WTC11 (cell line): ENCODE results near the gene WWOX. TPM values are rescaled to one million over a fixed set of nuclear protein-coding genes. Genes with fewer than 3 reads are reported as not detected.

Experiments
- ATAC-seq: fragments of 200-7000 bp; cut with Tn5 transposase; 2 replicates; pipeline ENCODE4 v1.10.0; 2021; ENCODE audit warnings: mild to moderate bottlenecking, moderate library complexity
- CTCF ChIA-PET: fragments of 300-600 bp; sonication (Branson Sonifier 250); formaldehyde crosslinking; loops from one replicate; lab custom pipeline; 2021; ENCODE audit warnings: antibody characterized with exemption; lab: Charles Lee
- POLR2A ChIA-PET: fragments of 350-600 bp; sonication (Branson Sonifier 250); formaldehyde crosslinking; loops from one replicate; lab custom pipeline; 2021; ENCODE audit warnings: antibody characterized with exemption; lab: Charles Lee
- DNase-seq: peaks from one replicate; pipeline ENCODE4 v3.0.0; 2021; ENCODE audit warnings: low spot score
- H3K27ac Mint-ChIP-seq: 2 replicates; pipeline ENCODE4 v1.8.0; 2021; ENCODE audit warnings: mixed read lengths
- H3K27me3 Mint-ChIP-seq: 2 replicates; pipeline ENCODE4 v1.8.0; 2021; ENCODE audit warnings: low read depth, mild to moderate bottlenecking, moderate library complexity, mixed read lengths
- H3K36me3 Mint-ChIP-seq: 2 replicates; pipeline ENCODE4 v1.8.0; 2021; ENCODE audit warnings: mixed read lengths
- H3K4me1 Mint-ChIP-seq: 2 replicates; pipeline ENCODE4 v1.8.0; 2022; ENCODE audit warnings: mixed read lengths
- H3K4me3 Mint-ChIP-seq: 2 replicates; pipeline ENCODE4 v1.8.0; 2021; ENCODE audit warnings: mild to moderate bottlenecking, moderate library complexity, mixed read lengths
- H3K9me3 Mint-ChIP-seq: 2 replicates; pipeline ENCODE4 v1.8.0; 2021; ENCODE audit warnings: mixed read lengths
- AFF4 ChIP-seq: sonication (generic); formaldehyde crosslinking; IDR thresholded peaks from 2 replicates; pipeline ENCODE4 v1.8.1; 2023; ENCODE audit warnings: mild to moderate bottlenecking, missing genetic modification reagents, borderline replicate concordance
- ATF3 ChIP-seq: sonication (generic); formaldehyde crosslinking; conservative IDR thresholded peaks from 2 replicates; pipeline ENCODE4 v1.8.1; 2022; ENCODE audit warnings: mild to moderate bottlenecking, missing genetic modification reagents
- CBFB ChIP-seq: sonication (generic); formaldehyde crosslinking; IDR thresholded peaks from 2 replicates; pipeline ENCODE4 v1.8.1; 2022; ENCODE audit warnings: mild to moderate bottlenecking, low read depth, missing genetic modification reagents
- CREB1 ChIP-seq: sonication (generic); formaldehyde crosslinking; IDR thresholded peaks from 2 replicates; pipeline ENCODE4 v1.8.0; 2023; ENCODE audit warnings: mild to moderate bottlenecking, missing genetic modification reagents
- EMX1 ChIP-seq: fragments of 250-450 bp; sonication (Bioruptor Pico); IDR thresholded peaks from 2 replicates; pipeline ENCODE4 v1.8.0; 2021; ENCODE audit warnings: mild to moderate bottlenecking
- ERG ChIP-seq: fragments of 250-450 bp; sonication (Bioruptor Pico); IDR thresholded peaks from 2 replicates; pipeline ENCODE4 v1.8.0; 2021; ENCODE audit warnings: mild to moderate bottlenecking
- ETV6 ChIP-seq: sonication (generic); formaldehyde crosslinking; IDR thresholded peaks from 2 replicates; pipeline ENCODE4 v1.8.1; 2022; ENCODE audit warnings: mild to moderate bottlenecking, missing genetic modification reagents
- FOXJ3 ChIP-seq: sonication (generic); formaldehyde crosslinking; IDR thresholded peaks from 2 replicates; pipeline ENCODE4 v1.9.0; 2021; ENCODE audit warnings: missing genetic modification reagents, mild to moderate bottlenecking, borderline replicate concordance
- FOXP4 ChIP-seq: sonication (generic); formaldehyde crosslinking; IDR thresholded peaks from 2 replicates; pipeline ENCODE4 v1.8.0; 2022; ENCODE audit warnings: mild to moderate bottlenecking, missing genetic modification reagents
- HMGA2 ChIP-seq: fragments of 250-450 bp; sonication (Bioruptor Pico); IDR thresholded peaks from 2 replicates; pipeline ENCODE4 v1.4.0; 2021; ENCODE audit warnings: mild to moderate bottlenecking, moderate library complexity
- IRF2 ChIP-seq: sonication (generic); formaldehyde crosslinking; IDR thresholded peaks from 2 replicates; pipeline ENCODE4 v1.8.0; 2022; ENCODE audit warnings: low read depth, missing genetic modification reagents, borderline replicate concordance
- MYBL2 ChIP-seq: sonication (generic); formaldehyde crosslinking; IDR thresholded peaks from 2 replicates; pipeline ENCODE4 v1.8.1; 2023; ENCODE audit warnings: mild to moderate bottlenecking, moderate library complexity, missing genetic modification reagents
- OVOL2 ChIP-seq: fragments of 250-450 bp; sonication (Bioruptor Pico); IDR thresholded peaks from 2 replicates; pipeline ENCODE4 v1.9.0; 2021; ENCODE audit warnings: mild to moderate bottlenecking, borderline replicate concordance
- RELA ChIP-seq: sonication (generic); formaldehyde crosslinking; IDR thresholded peaks from 2 replicates; pipeline ENCODE4 v1.8.1; 2022; ENCODE audit warnings: missing genetic modification reagents, mild to moderate bottlenecking, borderline replicate concordance
- RORB ChIP-seq: fragments of 250-450 bp; sonication (Bioruptor Pico); IDR thresholded peaks from 2 replicates; pipeline ENCODE4 v1.9.0; 2021; ENCODE audit warnings: mild to moderate bottlenecking
- SOX15 ChIP-seq: fragments of 250-450 bp; sonication (Bioruptor Pico); IDR thresholded peaks from 2 replicates; pipeline ENCODE4 v1.9.0; 2021; ENCODE audit warnings: mild to moderate bottlenecking
- TEAD4 ChIP-seq: sonication (generic); formaldehyde crosslinking; IDR thresholded peaks from 2 replicates; pipeline ENCODE4 v1.8.0; 2022; ENCODE audit warnings: mild to moderate bottlenecking, missing genetic modification reagents
- USF2 ChIP-seq: sonication (generic); formaldehyde crosslinking; IDR thresholded peaks from 2 replicates; pipeline ENCODE4 v1.8.1; 2023; ENCODE audit warnings: mild to moderate bottlenecking, missing genetic modification reagents, moderate library complexity
- ZNF121 ChIP-seq: sonication (generic); formaldehyde crosslinking; IDR thresholded peaks from 2 replicates; pipeline ENCODE4 v1.8.0; 2023; ENCODE audit warnings: missing genetic modification reagents
- ZNF396 ChIP-seq: fragments of 250-450 bp; sonication (Bioruptor Pico); IDR thresholded peaks from 2 replicates; pipeline ENCODE4 v1.8.0; 2021; ENCODE audit warnings: mild to moderate bottlenecking, moderate library complexity, borderline replicate concordance
- ZNF416 ChIP-seq: fragments of 250-450 bp; sonication (Bioruptor Pico); IDR thresholded peaks from 2 replicates; pipeline ENCODE4 v1.9.0; 2021; ENCODE audit warnings: mild to moderate bottlenecking, inconsistent platforms
- ZNF423 ChIP-seq: fragments of 250-450 bp; sonication (Bioruptor Pico); IDR thresholded peaks from 2 replicates; pipeline ENCODE4 v2.1.2; 2022; ENCODE audit warnings: mild to moderate bottlenecking, moderate library complexity
- total RNA-seq: library from RNA; stranded (reverse); gene quantifications from 3 replicates; pipeline ENCODE4 v1.2.3, GENCODE V29; 2021

The WWOX gene
- total RNA-seq, 1 experiment from 2014 or later = 15.7 TPM

- TF ChIP-seq OVOL2 (no peak), CBFB (no peak), ZNF121 (CRISPR knock-in tag) (no peak), EMX1 (no peak), ETV6 (CRISPR knock-in tag) (no peak), ATF3 (no peak), ZNF416 (CRISPR knock-in tag) (no peak), ZNF423 (CRISPR knock-in tag) (no peak), FOXP4 (CRISPR knock-in tag) (no peak), HMGA2 (CRISPR knock-in tag) (no peak), USF2 (no peak), ERG (CRISPR knock-in tag) (no peak), CREB1 (CRISPR knock-in tag) (no peak), RORB (CRISPR knock-in tag) (no peak)
- TF ChIP-seq, all 79 proteins: peak for 0
Measured at GRCh38 chr16:78474762-78475161, 375.3 kb downstream of the WWOX start (continued).

GRCh38 chr16:78476615-78477014, 377.2 kb downstream of the WWOX start:
- TF ChIP-seq ZNF416 (CRISPR knock-in tag) = no peak
- no peak for TF ChIP-seq TEAD4 (CRISPR knock-in tag)
- no peak for TF ChIP-seq ERG (CRISPR knock-in tag)
- TF ChIP-seq IRF2 (CRISPR knock-in tag) = no peak
- TF ChIP-seq CREB1 (CRISPR knock-in tag) = no peak
- no peak for TF ChIP-seq MYBL2 (CRISPR knock-in tag)
- TF ChIP-seq HMGA2 (CRISPR knock-in tag) = no peak
- no peak for TF ChIP-seq SOX15
- TF ChIP-seq FOXJ3 (CRISPR knock-in tag) = no peak
- TF ChIP-seq RELA (CRISPR knock-in tag) = no peak
- TF ChIP-seq ZNF396 (CRISPR knock-in tag) = no peak
- no peak for TF ChIP-seq ZNF121 (CRISPR knock-in tag)
- no peak for TF ChIP-seq AFF4
- CTCF ChIA-PET = interaction anchor here (0.9 kb wide), 1 partner anchor 27 kb away, joined by 3 read pairs; no protein-coding TSS in a partner anchor
- Mint-ChIP-seq H3K36me3 (no peaks in the 10 kb centered on the region), H3K27ac (no peak overlapping the region), H3K9me3 (no peaks in the 10 kb centered on the region), H3K4me1 (peaks cover 33% of the 10 kb centered on the region), H3K27me3 (no peaks in the 10 kb centered on the region), H3K4me3 (no peak overlapping the region)
- ATAC-seq (no peak), DNase-seq (no peak)
- POLR2A ChIA-PET = no interaction called here
